GM19452 (cell line): ENCODE measurements around the gene TRPM3.

ENCODE experiments used
- ATAC-seq: cut with Tn5 transposase; IDR thresholded peaks from one replicate; pipeline ENCODE4 v1.9.1; 2021; ENCODE audit not compliant: unreplicated experiment

TRPM3 gene

DNA sequence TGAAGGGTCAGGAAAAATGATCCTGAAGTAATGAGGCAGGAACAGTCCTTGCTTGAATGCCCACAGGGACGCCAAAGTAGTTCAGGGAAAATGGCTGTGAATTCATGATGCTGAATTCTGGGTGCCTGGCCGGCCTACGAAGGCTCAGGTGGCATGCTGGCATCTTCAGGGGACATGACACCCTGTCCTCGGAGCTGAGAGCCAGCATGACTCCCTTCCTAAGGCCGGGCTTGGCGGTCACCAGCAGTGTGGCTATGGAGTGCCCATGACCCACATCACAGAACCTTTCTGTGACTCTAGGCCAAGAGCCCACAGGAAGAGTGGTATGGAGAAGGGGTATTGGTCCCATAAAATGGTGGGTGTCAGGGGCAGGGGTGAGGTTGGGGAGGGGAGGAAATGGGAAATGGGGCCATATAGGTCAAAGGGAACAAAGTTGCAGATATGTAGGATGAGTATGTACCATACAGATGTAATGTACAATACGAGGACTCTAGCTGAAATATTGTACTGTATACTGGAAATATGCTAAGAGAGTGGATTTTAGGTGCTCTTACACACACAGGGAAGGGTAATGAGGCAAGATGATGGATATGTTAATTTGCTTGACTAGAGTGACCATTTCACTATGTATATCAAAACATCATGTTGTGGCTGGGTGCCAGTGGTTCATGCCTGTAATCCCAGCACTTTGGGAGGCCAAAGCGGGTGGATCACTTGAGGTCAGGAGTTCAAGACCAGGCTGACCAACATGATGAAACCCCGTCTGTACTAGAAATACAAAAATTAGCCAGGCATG is 504.2 kb downstream of the TRPM3 start:
- no peak for ATAC-seq

- ATAC-seq: no peak
Measured at GRCh38 chr9:70616228-70616990, 505.0 kb downstream of the TRPM3 start.

DNA sequence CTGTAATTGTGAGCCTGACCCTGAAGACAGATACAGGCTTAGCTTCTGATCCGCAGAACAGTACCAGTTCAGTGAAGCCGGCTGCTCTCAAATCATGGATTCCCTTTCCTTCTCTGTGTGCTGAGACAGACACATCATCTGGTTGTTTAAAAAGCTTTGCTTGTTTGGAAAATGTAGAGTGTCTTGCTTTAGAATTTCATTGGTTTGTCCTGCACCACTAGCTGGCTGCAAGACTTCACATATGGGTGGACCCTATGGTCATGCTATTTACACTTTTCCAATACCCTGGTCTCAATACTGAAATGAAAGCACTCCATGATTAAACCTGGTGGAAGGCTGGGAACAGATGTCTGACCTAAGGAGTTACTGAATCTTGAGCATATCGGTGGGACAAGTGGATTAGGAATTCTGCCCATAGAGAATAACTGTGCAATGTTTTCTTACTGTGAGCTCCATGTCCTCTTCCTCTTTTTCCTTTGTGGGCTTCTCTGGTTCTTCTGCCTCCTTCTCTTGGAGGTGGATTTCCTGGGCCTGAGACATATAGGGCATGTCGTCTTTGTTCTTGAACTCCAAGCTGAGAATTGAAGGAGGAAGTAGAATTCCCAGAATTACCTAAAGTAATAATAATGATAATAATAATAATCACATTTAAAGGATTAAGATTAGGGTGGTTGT is 505.8 kb downstream of the TRPM3 start:
- ATAC-seq: no peak

- ATAC-seq: no peak
Measured at GRCh38 chr9:70614786-70615463, 506.5 kb downstream of the TRPM3 start.

DNA sequence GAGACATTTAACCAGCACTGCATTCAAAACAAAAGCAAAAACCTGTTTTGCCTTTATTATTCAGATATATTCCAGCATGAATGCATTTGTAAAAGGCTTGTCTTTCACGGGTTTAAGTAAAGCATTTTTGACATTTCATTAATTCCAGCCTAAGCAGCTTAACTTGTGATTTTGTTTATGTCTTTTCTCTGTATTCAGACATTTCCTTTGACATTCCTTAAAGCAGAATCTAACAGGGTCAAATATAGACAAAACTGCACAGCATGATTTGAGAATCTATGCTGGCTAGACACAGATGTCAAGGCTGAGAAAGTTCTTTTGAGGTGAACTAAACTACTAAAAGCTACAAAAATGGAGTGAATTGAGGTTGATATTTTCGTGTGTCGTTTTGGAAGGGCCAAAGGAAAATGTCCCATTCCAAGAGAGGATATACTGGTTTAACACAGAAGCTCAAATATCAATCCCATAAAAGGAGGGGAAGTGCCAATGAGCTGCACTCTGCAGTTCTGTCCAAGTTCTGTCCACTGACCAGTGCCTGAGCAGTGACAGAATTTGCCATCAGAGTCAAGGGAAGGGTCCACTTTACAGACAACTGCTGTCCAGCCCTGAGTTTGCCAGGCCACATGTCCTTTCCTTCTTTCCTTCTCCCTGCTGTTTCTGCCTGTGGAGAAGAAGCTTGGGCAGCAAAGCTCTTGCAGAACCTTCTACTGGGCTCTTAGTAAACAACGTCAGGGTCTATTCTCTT is 508.2 kb downstream of the TRPM3 start:
- ATAC-seq: no peak

DNA sequence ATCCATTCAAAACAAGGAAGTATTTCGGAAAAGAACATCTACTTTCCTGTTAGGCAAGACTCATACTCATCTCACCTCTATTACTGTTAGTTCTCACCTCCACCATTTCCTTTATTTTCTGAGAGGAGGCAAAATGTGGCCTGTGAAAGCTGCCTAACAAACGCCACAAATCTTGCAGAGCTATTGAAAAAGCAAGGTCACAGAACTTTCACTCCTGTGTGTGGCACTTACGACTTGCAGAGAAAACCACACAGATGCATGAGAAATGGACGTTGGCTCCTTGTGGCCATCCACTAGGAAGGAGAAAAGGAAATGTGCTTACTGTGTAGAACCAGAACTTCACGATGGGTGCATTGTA is 511.2 kb downstream of the TRPM3 start:
- no peak for ATAC-seq

DNA sequence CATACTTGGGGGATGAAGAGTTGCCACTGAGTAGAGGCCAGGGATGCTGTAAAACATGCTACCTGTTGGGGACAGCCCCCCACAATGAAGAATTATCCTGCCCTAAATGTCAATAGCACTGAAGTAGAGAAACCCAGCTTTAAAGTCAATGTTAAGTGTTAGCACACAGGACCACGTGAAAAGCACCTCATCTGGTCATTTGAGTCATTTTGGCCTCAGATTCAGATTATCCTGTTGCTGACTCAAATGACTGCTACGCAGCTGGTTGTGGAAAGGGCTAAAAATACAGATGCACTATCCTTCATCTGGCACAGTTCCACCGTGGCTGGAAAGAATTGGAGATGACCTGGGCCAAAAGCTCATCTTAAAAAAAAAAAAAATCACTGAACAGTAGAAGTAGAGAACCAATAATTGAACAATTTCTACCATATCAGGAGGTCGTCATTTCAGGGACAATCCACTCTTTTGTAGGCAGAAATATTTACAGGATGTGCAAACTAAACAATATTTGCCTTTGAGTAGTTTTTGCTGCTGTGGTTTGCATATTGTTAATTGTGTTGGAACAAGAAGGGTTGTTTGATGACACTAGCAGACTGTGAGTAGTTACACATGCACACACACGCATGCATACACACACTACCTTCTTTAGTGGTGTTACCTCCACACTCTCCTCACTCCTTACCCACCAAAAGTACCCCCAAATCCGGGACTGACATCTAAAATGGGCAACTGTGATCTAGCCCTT is 511.7 kb downstream of the TRPM3 start:
- ATAC-seq: no peak

GRCh38 chr9:70609011-70609410 is 512.4 kb downstream of the TRPM3 start:
- ATAC-seq: no peak

DNA sequence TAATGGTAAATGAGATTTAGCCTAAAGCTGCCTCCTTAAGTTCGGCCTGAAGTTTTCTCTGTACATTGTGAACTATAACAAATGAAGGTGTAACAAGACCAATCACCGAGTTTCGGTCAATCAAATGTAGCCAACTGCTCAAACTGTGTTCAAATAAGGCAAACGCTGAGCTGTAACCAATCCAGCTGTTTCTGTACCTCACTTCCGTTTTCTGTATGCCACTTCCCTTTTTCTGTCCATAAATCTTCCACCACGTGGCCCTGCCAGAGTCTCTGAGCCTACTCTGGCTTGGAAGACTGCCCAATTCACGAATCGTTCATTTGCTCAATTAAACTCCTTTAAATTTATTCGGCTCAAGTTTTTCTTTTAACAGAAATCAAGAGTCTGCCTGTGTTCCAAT is 513.5 kb downstream of the TRPM3 start:
- no peak for ATAC-seq

GRCh38 chr9:70607329-70607728 is 514.1 kb downstream of the TRPM3 start:
- ATAC-seq: no peak

GRCh38 chr9:70603020-70603411 is 518.4 kb downstream of the TRPM3 start:
- no peak for ATAC-seq

- ATAC-seq: peak; percentile 77
Measured at GRCh38 chr9:70602321-70603019, 519.0 kb downstream of the TRPM3 start.

GRCh38 chr9:70601000-70601951 is 520.1 kb downstream of the TRPM3 start:
- ATAC-seq: no peak

DNA sequence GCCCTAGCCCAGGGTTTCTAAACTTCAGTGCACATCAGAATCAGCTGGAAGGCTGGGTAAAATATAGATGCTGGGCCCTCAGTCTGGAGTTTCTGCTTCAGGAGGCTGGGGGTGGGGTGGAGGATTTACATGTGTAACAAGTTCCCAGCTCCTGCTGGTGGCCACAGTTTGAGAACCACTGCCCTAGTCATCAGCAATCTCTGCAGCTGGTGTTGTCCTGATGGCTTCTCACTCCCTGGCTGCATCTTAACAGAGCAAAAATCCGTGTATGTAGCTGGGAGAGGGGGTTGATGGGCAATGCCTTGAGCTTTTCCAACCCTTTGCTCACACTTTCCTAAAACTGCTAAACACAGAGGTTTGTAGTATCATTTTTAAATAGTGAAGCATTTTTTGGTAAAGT is 520.9 kb downstream of the TRPM3 start:
- no peak for ATAC-seq

DNA sequence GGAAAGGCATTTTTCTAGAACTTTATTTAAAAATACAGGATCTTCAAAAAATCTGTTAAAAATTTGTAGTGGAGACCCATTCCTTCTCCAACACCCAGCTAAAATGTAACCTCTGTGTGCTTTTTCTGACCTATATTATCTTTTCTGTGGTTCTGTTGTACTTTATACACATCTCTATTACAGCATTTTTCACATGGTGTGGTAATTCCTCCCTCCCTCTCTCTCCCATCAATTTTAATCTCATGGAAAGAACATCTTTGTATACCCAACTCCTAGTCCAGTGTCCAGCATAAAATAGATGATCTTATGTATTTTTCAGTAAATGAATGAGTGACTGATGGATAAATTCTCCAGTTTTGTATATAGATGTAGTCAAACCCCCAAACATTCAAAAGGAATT is 523.5 kb downstream of the TRPM3 start:
- no peak for ATAC-seq

DNA sequence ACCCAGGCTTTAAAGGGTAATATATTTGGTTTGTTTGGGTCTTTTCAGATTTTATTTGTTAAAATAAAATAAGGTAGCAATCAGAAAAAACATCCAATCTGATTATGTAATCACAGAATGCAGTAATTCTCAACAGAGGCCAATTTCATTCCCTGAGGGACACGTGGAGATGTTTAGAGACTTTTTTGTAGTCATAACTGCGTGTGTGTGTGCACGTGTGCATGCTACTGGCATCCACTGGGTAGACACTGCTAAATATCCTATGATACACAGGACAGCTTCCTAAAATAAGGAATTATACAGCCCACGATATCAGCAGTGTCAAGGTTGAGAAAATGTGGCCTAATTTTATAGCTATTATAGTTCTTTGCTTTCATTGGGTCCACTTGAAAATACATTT is 526.2 kb downstream of the TRPM3 start:
- no peak for ATAC-seq

GRCh38 chr9:70594386-70594944 is 527.0 kb downstream of the TRPM3 start:
- ATAC-seq: no peak

GRCh38 chr9:70593241-70593640 is 528.2 kb downstream of the TRPM3 start:
- ATAC-seq: no peak
